Measurements from ENCODE around the gene CDKL2.
"Not testable (repeated sequence)": the region's sequence is repeated elsewhere in the genome, so short reads cannot be mapped to it uniquely, and the experiment has no call there.

Gene CDKL2

GRCh38 chr4:75552452-75552851 is 77.9 kb downstream of the CDKL2 start:
- DNase-seq (ENCODE audit: low read depth), result no peak

- DNase-seq (ENCODE audit: low read depth), result no peak
These were observed 81.3 kb downstream of the CDKL2 start for GRCh38 chr4:75549019-75549418.

DNA sequence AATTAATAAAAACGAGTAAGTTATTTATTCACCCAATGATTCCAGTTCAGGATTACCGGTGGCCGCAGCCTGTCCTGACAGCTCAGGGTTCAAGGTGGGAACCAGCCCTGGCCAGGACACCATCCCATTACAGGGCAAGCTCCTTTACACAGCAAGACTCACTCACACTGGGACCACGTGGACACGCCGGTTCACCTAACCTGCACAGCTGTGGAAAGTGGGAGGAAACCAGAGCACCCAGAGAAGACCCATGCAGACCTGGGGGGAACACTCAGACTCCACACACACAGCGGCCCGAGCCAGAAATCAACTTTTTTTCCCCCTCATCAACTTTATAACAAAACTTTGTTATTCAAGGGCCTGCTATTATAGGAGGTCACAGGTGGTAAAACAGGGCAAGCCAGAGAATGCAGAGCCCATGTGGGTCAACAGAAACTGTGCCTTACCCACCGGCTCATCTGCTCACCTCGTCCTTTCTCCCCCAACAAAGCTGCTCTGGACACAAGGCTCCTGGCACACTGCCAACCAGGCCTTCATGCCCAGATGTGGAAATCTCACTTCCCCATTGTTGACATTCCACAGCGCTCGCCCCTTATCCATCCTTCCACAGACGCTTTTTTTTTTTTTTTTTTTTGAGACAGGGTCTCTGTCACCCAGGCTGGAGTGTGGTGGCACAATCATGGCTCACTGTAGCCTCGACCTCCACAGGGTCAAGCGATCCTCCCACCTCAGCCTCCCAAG is 82.5 kb downstream of the CDKL2 start:
- no peak for DNase-seq (ENCODE audit: low read depth)

GRCh38 chr4:75545526-75545925 is 84.8 kb downstream of the CDKL2 start:
- DNase-seq (ENCODE audit: low read depth), result no peak

DNA sequence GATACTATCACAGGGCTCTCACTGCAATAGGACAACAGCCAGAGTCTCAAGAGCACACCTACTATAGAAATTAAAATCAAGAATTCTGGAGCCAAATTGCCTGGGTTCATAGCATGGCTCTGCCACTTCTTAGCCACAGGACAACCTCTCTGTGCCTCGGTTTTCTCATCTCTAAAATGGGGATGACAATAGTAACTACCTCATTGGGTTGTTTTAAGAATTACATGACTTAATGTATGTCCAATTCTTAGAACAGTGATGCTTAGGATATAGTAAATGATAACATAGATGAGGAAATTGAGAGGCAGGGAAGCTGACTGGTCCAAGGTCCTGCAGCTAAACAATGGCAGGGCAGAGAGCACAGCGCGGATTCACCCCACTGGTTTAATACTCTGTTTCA is 85.5 kb downstream of the CDKL2 start:
- no peak for DNase-seq (ENCODE audit: low read depth)

DNA sequence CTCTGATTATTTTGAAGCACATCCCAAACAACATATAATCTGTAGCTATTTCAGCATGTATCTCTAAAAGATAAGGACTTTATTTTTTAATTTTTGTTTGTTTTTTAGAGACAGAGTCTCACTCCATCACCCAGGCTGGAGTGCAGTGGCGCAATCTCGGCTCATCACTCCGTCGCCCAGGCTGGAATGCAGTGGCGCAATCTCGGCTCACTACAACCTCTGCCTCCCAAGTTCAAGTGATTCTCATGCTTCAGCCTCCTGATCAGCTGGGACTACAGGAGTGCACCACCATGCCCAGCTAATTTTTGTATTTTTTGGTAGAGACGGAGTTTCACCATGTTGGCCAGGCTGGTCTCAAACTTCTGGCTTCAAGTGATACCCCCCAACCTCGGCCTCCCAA is 86.1 kb downstream of the CDKL2 start:
- DNase-seq (ENCODE audit: low read depth), result not testable (repeated sequence)

GRCh38 chr4:75542824-75543223 is 87.5 kb downstream of the CDKL2 start:
- no peak for DNase-seq (ENCODE audit: low read depth)

- DNase-seq (ENCODE audit: low read depth), result not testable (repeated sequence)
These were observed 93.0 kb downstream of the CDKL2 start for GRCh38 chr4:75537308-75537707.

GRCh38 chr4:75533926-75534325 is 96.4 kb downstream of the CDKL2 start:
- DNase-seq (ENCODE audit: low read depth), result not testable (repeated sequence)

DNA sequence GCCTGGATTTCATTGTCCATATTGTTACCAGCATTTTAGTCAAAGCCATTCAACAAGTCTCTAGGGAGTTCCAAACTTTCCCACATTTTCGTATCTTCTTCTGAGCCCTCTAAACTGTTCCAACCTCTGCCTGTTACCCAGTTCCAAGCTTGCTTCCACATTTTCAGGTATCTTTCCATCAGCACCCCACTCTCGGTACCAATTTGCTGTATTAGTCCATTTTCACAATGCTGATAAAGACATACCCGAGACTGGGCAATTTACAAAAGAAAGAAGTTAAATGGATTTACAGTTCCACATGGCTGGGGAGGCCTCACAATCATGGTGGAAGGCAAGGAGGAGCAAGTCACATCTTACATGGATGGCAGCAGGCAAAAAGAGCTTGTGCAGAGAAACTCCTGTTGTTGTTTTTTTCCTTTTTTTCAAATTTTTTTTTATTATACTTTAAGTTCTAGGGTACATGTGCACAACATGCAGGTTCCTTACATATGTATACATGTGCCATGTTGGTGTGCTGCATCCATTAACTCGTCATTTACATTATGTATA is 96.9 kb downstream of the CDKL2 start:
- DNase-seq (ENCODE audit: low read depth), result not testable (repeated sequence)

- DNase-seq (ENCODE audit: low read depth), result not testable (repeated sequence)
These were observed 98.7 kb downstream of the CDKL2 start for GRCh38 chr4:75531536-75532143.

DNA sequence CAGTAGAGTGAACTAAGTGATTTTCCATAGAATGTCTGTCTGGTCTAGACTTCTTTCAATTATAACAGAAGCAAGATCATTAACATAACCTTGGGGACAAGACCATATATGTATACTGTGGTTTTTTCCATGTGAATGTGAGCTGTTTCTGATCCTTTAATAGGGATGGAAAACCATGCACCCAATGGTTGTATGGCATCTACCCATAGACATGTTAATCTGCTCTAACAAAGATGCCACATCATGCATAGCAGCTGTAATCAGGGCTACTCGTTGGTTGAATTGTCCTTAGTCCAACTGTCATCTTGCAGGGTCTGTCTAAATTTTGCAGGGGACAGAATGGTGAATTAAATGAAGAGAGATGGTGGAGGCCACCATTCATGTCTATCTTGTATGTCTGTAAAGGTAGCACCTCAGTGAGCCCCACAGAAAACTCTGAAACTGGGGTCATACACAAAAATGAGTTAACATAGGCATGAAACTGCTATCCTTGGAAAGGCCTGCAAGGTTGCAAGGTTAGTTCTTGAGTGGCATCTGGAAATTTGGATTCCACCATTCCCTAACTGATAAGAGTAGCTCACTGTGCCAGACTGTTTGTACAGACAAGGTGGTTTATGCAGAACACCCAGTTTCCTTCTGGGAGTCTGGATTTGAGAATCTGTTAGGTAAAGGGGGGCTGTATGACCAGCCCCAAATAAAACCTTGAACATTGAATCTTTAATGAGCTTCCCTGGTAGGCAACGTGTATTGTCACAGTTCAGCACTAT is 99.6 kb downstream of the CDKL2 start:
- no peak for DNase-seq (ENCODE audit: low read depth)

Data from T follicular helper cell (primary cell).